Mucosa of rectum (tissue), 2 donors: ENCODE measurements around the gene GNAI3.

Source experiments
- H3K27ac ChIP-seq, 2 donors: one replicate each; pipeline ENCODE4 v1.7.0; 2013; ENCODE audit warnings: inconsistent platforms in 2 of 2, low read depth in 2 of 2, low read length in 2 of 2
- H3K27me3 ChIP-seq, 2 donors: one replicate each; pipeline ENCODE4 v1.7.0; 2013; ENCODE audit warnings: low read length in 2 of 2; ENCODE audit not compliant: control insufficient read depth in 2 of 2, insufficient read depth in 2 of 2
- H3K36me3 ChIP-seq, 2 donors: one replicate each; pipeline ENCODE4 v1.7.0; 2013; ENCODE audit warnings: low read length in 2 of 2; ENCODE audit not compliant: control insufficient read depth in 2 of 2, insufficient read depth in 2 of 2
- H3K4me1 ChIP-seq, 2 donors: one replicate each; pipeline ENCODE4 v1.7.0; 2013; ENCODE audit warnings: low read length in 2 of 2, mild to moderate bottlenecking in 1 of 2; ENCODE audit not compliant: control insufficient read depth in 2 of 2, insufficient read depth in 2 of 2
- H3K4me3 ChIP-seq, 2 donors: one replicate each; pipeline ENCODE4 v1.7.0; 2013; ENCODE audit warnings: low read length in 2 of 2
- H3K9ac ChIP-seq, 2 donors: one replicate each; pipeline ENCODE4 v1.7.0; 2013; ENCODE audit warnings: low read length in 2 of 2, low read depth in 1 of 2, mild to moderate bottlenecking in 1 of 2
- H3K9me3 ChIP-seq, 2 donors: one replicate each; pipeline ENCODE4 v1.7.0; 2013; ENCODE audit warnings: low read length in 2 of 2; ENCODE audit not compliant: control insufficient read depth in 2 of 2
- donor health status: healthy.
- donor health status: Normal muscosa, but diverticular disease.

Gene GNAI3

DNA sequence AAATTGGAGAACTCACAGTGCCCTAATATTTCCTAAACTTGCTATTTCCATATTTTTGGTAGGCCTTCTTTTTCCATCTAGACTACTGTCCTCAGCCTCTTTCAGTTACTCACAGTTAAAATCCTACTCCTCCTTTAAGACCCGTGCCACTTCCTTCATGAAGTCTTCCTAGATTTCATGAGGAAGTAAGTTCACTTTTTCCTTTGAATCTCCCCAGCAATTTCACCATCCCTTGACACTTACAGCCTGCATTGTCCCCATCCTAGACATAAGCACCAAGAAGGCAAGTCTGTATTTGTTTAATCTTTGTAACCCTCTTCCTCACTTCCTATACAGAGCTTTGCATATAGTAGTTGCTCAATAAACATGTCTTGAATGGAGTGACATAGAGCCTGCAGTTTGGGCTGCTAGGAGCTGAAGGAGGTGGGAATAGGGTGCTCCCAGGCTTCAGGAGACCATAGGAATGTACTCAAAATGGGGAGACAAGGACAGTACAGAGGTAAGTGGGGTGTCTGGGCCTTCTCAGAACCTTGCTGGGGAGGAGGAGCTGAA is 14.0 kb upstream of the GNAI3 start:
- H3K36me3 ChIP-seq, result no peaks in the 10 kb centered on the region
- H3K9ac ChIP-seq, result no peak overlapping the region
- H3K27me3 ChIP-seq, result no peaks in the 10 kb centered on the region
- H3K4me1 ChIP-seq, result peaks cover 8 to 17% of the 10 kb centered on the region in 2 donors
- H3K4me3 ChIP-seq, result no peak overlapping the region
- no peaks in the 10 kb centered on the region for H3K9me3 ChIP-seq
- H3K27ac ChIP-seq, result no peak overlapping the region

DNA sequence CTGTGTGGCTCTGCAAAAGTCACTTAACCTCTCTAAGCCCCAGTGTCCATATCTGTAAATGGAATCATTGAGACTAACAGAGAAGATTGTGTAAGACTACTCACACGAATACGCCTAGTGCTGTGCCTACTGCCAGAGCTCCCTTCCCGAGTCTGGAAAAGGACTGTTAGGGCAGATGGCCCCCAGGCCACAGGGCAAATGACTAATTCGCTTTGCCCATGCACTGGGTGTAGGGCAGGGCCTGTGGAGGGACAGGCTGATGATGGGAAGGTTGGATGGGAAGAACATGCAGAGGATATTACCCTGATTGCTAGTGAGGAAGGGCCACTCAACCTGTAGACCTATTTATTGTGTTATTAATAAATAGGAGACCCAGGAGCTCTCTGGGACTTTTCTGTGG is 12.9 kb upstream of the GNAI3 start:
- Histone ChIP-seq H3K27ac (no peak overlapping the region), H3K4me1 (peaks cover 8 to 16% of the 10 kb centered on the region in 2 donors), H3K9me3 (no peaks in the 10 kb centered on the region), H3K4me3 (no peak overlapping the region), H3K27me3 (no peaks in the 10 kb centered on the region), H3K9ac (no peak overlapping the region), H3K36me3 (no peaks in the 10 kb centered on the region)

DNA sequence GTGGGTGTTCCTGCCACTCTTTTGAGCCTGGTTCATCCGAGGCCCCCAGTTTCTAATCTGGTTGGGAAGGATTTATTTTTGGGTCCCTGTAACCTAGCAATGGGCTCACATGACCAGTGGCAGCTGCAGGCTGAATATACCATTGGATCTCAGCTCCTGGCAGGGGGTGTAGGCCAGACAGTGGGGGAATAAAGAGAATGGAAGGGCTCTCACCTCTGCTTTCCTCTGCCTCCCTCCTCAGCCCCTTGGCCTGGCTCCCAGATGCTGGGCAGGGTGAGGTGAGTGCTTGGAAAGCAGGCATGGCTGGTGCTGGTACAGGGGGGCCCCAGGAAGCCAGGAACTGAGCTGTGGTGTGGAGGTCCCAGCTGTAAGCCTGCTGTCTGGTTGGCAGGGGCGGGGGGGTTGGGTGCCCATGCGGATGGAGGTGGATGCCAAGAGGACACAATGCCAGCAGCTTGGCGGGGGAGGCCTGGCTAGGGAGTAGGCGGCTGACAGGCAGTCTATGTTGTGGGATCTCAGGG is 12.4 kb upstream of the GNAI3 start:
- Histone ChIP-seq H3K4me3 (no peak overlapping the region), H3K36me3 (no peaks in the 10 kb centered on the region), H3K9ac (no peak overlapping the region), H3K27ac (no peak overlapping the region), H3K4me1 (peaks cover 8 to 15% of the 10 kb centered on the region in 2 donors), H3K27me3 (no peaks in the 10 kb centered on the region), H3K9me3 (no peaks in the 10 kb centered on the region)

DNA sequence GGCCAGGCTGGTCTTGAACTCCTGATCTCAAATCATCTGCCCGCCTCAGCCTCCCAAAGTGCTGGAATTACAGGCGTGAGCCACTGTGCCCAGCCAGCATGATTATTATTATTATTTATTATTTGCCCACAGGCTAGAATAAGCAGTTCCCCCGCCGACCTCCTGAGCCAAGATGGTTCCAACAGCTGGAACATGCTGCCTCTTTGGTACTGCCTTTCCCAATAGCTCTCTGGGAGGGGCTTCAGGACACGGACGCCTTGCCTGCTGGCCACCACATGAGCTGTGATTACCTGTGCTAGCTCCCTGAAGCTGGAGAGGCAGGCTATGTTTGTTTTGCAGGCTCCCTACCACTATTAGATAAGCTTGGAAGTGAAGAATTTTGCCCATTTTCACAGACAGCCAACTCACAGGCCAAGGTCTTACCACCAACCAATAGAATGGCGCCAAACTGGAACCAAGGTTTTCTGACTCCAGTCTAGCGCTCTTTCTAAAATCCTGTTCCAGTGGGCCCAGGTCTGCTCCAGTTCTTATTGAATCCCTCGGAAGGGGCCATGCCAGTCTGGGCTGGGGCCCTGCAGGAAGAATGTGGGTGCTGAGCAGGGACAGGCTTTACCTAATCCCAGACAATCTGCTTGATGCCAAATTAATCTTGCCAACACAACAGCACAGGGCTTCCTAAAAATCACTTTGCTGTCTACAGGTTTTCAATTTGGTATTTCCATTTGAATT is 10.8 kb upstream of the GNAI3 start:
- H3K27ac ChIP-seq, result no peak overlapping the region
- peaks cover 2 to 3% of the 10 kb centered on the region in 2 donors for H3K4me1 ChIP-seq
- no peaks in the 10 kb centered on the region for H3K9me3 ChIP-seq
- H3K4me3 ChIP-seq, result no peak overlapping the region
- H3K36me3 ChIP-seq, result no peaks in the 10 kb centered on the region
- H3K27me3 ChIP-seq, result no peaks in the 10 kb centered on the region
- H3K9ac ChIP-seq, result no peak overlapping the region

DNA sequence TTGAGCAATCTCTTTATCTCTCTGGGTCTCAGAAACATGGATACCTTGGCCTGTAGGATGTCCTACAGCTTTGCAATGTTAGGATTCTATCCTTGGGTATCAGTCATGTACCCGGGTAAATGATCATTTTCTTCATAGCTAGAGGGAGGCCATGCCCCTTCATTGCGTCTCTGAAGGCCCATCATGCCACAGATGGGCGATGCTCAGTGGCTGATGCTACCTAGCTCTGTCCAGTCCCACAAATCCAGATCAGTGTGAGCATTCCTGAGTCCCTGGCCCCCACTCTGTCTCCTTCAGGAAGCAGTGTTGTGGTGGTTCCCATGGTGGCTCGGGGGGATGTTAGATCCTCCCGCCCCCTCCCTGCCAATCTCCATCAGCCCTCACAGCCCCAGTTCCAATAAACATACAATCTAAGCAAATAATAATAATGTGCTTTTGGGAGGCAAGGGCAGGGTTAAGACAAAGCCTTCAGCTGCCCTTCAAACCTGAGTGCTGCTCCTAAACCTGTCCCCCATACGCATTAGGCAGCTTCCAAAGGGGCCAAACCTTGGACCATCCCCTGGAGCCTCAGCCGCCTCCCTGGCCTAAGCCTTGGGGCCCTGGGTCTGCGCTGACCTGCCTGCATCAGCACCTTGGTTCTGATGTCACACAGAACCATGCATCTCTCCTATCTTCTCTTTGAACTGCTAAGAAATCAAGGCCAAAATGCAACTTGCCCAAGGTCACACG is 9.4 kb upstream of the GNAI3 start:
- H3K27me3 ChIP-seq, result no peaks in the 10 kb centered on the region
- no peaks in the 10 kb centered on the region for H3K36me3 ChIP-seq
- H3K4me3 ChIP-seq, result no peak overlapping the region
- H3K4me1 ChIP-seq, result no peaks in the 10 kb centered on the region
- no peak overlapping the region for H3K27ac ChIP-seq
- H3K9ac ChIP-seq, result no peak overlapping the region
- no peaks in the 10 kb centered on the region for H3K9me3 ChIP-seq

DNA sequence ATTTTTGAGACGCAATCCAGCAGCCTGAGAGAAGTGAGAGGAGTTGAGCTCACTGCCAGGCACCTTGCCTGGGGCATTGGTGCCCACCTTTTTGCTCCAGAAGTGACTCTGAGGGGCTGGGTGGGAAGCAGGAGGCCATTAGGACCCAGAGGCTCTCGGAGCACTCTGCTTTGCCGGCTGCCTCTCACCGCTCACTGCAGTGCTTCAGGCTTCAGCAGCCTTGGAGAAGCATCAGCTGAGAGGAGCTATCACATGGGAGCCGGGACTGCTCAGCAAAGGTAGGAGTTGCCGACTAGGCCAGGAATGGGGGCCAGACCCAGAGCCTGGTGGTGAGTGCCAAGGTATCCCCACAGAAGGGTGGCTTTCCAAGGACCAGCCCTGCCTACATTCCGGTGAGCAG is 8.7 kb upstream of the GNAI3 start, which contains the start of gene GPR61:
TSS of gene GPR61 (plus strand) at position 197 of the 400 bp plus-strand sequence. CDS start 3,151 bp downstream, outside the sequence.
- Histone ChIP-seq H3K4me1 (no peaks in the 10 kb centered on the region), H3K27ac (no peak within 1 kb of the TSS), H3K36me3 (no peaks in the 10 kb centered on the region), H3K27me3 (no peaks in the 10 kb centered on the region), H3K4me3 (no peak within 1 kb of the TSS), H3K9ac (no peak within 1 kb of the TSS), H3K9me3 (no peaks in the 10 kb centered on the region)

DNA sequence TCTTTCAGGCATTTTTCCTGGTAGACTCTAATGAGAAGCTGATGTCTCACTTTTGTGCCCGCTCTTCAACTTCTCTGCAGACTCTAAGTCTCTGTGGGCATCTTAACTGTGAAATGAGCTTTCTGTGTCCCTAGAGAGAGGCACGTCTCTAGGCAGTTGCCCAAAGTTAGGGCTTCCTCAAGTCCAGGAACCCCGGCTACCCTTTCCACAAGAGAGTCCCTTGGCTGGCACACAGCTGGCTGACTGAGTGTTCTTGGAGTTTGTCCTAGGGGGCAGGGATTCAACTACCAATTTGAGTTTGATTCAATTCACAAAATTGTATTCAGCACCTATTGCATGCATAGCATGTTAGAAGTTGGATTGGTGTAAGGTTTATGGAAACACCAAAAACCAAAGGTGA is 7.3 kb upstream of the GNAI3 start:
- no peaks in the 10 kb centered on the region for H3K27me3 ChIP-seq
- no peaks in the 10 kb centered on the region for H3K36me3 ChIP-seq
- no peaks in the 10 kb centered on the region for H3K9me3 ChIP-seq
- H3K27ac ChIP-seq, result no peak overlapping the region
- no peak overlapping the region for H3K4me3 ChIP-seq
- H3K4me1 ChIP-seq, result no peaks in the 10 kb centered on the region
- H3K9ac ChIP-seq, result no peak overlapping the region

DNA sequence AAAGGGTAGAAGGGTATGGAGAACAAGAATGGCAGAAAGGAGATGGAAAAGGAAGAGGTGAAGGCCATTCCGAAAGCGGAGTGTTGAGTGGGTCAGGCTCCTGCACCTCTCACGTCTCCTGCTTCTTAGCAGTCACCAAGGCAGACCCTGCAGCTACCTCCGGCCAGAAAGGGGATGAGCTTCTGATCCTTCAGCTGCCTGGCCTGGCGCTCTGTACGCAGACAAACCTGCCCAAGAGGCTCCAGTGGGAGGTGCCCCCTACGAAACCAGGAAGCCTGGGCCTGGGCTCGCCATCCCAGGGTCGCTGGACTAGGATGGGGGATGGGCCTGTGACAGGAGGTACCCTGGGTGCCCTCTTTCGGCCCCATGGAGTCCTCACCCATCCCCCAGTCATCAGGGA is 5.8 kb upstream of the GNAI3 start:
- Histone ChIP-seq H3K9me3 (no peaks in the 10 kb centered on the region), H3K36me3 (no peaks in the 10 kb centered on the region), H3K27ac (no peak overlapping the region), H3K9ac (no peak overlapping the region), H3K27me3 (no peaks in the 10 kb centered on the region), H3K4me3 (no peak overlapping the region), H3K4me1 (peaks cover 8 to 10% of the 10 kb centered on the region in 2 donors)

DNA sequence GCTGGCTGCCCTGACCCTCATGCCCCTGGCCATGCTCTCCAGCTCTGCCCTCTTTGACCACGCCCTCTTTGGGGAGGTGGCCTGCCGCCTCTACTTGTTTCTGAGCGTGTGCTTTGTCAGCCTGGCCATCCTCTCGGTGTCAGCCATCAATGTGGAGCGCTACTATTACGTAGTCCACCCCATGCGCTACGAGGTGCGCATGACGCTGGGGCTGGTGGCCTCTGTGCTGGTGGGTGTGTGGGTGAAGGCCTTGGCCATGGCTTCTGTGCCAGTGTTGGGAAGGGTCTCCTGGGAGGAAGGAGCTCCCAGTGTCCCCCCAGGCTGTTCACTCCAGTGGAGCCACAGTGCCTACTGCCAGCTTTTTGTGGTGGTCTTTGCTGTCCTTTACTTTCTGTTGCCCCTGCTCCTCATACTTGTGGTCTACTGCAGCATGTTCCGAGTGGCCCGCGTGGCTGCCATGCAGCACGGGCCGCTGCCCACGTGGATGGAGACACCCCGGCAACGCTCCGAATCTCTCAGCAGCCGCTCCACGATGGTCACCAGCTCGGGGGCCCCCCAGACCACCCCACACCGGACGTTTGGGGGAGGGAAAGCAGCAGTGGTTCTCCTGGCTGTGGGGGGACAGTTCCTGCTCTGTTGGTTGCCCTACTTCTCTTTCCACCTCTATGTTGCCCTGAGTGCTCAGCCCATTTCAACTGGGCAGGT is 5.0 kb upstream of the GNAI3 start:
- Histone ChIP-seq H3K4me1 (peaks cover 8 to 10% of the 10 kb centered on the region in 2 donors), H3K9ac (no peak overlapping the region), H3K9me3 (no peaks in the 10 kb centered on the region), H3K4me3 (no peak overlapping the region), H3K36me3 (no peaks in the 10 kb centered on the region), H3K27ac (no peak overlapping the region), H3K27me3 (no peaks in the 10 kb centered on the region)
